K562 (cell line): Measurements from ENCODE around the gene TMED10. TPM values are rescaled to one million over a fixed set of nuclear protein-coding genes. Genes with fewer than 3 reads are reported as not detected.

Experiments
- ATAC-seq: fragments of 200-7000 bp; cut with Tn5 transposase; 3 replicates; pipeline ENCODE4 v1.9.1; 2020; ENCODE audit warnings: moderate library complexity
- BruUV-seq: library from RNA; stranded (reverse); fragments of 400-500 nt; replicated peaks from 2 replicates; lab custom pipeline; 2021; lab: Mats Ljungman, UMichigan
- CTCF ChIA-PET: fragments of 300-600 bp; formaldehyde crosslinking; extraction: SDS; loops from one replicate; lab custom pipeline; 2021; ENCODE audit warnings: low intra/inter-chr PET ratio; lab: Yijun Ruan, JAX
- POLR2A ChIA-PET: fragments of 300-600, 350-650 bp; sonication (Branson Sonifier 250); formaldehyde crosslinking; extraction: SDS; loops from one replicate; lab custom pipeline; 2021; ENCODE audit warnings: antibody characterized with exemption, inconsistent platforms; lab: Yijun Ruan, JAX
- DNase-seq, 4 experiments: peaks; one replicate each; pipeline versions ENCODE4 v3.0.0 to v3.0.0-alpha.2; 2011 to 2018; ENCODE audit warnings: low spot score in 3 of 4, mixed read lengths in 3 of 4; ENCODE audit errors: extremely low read depth in 1 of 4
- FAIRE-seq: peaks from 2 replicates; lab custom pipeline; 2011; peaks lifted over from hg19 to GRCh38; lab: Jason Lieb, UNC
- H2AFZ ChIP-seq: 2 replicates; pipeline ENCODE4 v1.6.0; 2011; ENCODE audit warnings: low read depth, low read length, control low read depth, inconsistent platforms
- H3K27ac ChIP-seq: fragments of 200-600 bp; 3 replicates; pipeline ENCODE4 v1.8.0; 2011; ENCODE audit warnings: low read depth, mild to moderate bottlenecking, control low read depth, inconsistent platforms, low read length, moderate library complexity, mixed read lengths; ENCODE audit errors: extremely low read depth
- H3K27me3 ChIP-seq, 2 experiments: fragments of 300-600 bp in 1 of 2; 2 replicates in 1 of 2; 3 replicates in 1 of 2; pipeline versions ENCODE4 v1.6.0 to v1.8.0; 2011; ENCODE audit warnings: inconsistent platforms in 2 of 2, low read length in 2 of 2, mild to moderate bottlenecking in 1 of 2, mixed read lengths in 1 of 2, moderate library complexity in 1 of 2; ENCODE audit not compliant: control insufficient read depth in 2 of 2, insufficient read depth in 2 of 2
- H3K36me3 ChIP-seq: fragments of 300-600 bp; 3 replicates; pipeline ENCODE4 v1.8.0; 2011; ENCODE audit warnings: mild to moderate bottlenecking, low read length, inconsistent platforms; ENCODE audit not compliant: control insufficient read depth, insufficient read depth
- H3K4me1 ChIP-seq, 2 experiments: fragments of 200-600 bp in 1 of 2; replicated peaks in 1 of 2; 2 replicates in 1 of 2; 3 replicates in 1 of 2; pipeline versions ENCODE4 v1.5.1 to v1.8.0; 2011; ENCODE audit warnings: inconsistent platforms in 2 of 2, low read length in 2 of 2, mild to moderate bottlenecking in 1 of 2, mixed read lengths in 1 of 2, moderate library complexity in 1 of 2; ENCODE audit not compliant: control insufficient read depth in 2 of 2, insufficient read depth in 2 of 2
- H3K4me2 ChIP-seq: 2 replicates; pipeline ENCODE4 v1.6.1; 2011; ENCODE audit warnings: low read length, control low read depth, inconsistent platforms, mixed read lengths; ENCODE audit not compliant: insufficient read depth
- H3K4me3 ChIP-seq: fragments of 200-600 bp; sonication (generic), shearing (Covaris generic); 2 replicates; pipeline ENCODE4 v1.5.1; 2016; ENCODE audit warnings: control low read depth, inconsistent platforms
- H3K79me2 ChIP-seq: fragments of 200-600 bp; 3 replicates; pipeline ENCODE4 v1.8.0; 2011; ENCODE audit warnings: low read length, inconsistent platforms; ENCODE audit not compliant: control insufficient read depth, insufficient read depth
- H3K9ac ChIP-seq, 2 experiments: 2 replicates each; pipeline versions ENCODE4 v1.6.0 to v1.6.1; 2011; ENCODE audit warnings: low read depth in 2 of 2, low read length in 2 of 2, control low read depth in 1 of 2, inconsistent platforms in 1 of 2, mild to moderate bottlenecking in 1 of 2, mixed read lengths in 1 of 2; ENCODE audit not compliant: insufficient read depth in 1 of 2
- H3K9me1 ChIP-seq: one replicate; pipeline ENCODE4 v1.6.0; 2011; ENCODE audit warnings: inconsistent platforms, mild to moderate bottlenecking, low read length, moderate library complexity; ENCODE audit not compliant: control insufficient read depth, insufficient read depth
- H3K9me3 ChIP-seq: replicated peaks from 2 replicates; pipeline ENCODE4 v1.5.1; 2011; ENCODE audit warnings: low read depth, low read length, inconsistent platforms; ENCODE audit not compliant: control insufficient read depth, insufficient read depth
- H4K20me1 ChIP-seq: replicated peaks from 2 replicates; pipeline ENCODE4 v1.6.1; 2011; ENCODE audit warnings: low read length, inconsistent platforms, mixed read lengths; ENCODE audit not compliant: control insufficient read depth, insufficient read depth
- CBX3 ChIP-seq, 2 experiments: IDR thresholded peaks; 1 replicate in 1 of 2; 2 replicates in 1 of 2; pipeline ENCODE4 v1.6.1; 2012; ENCODE audit warnings: inconsistent platforms in 2 of 2, low read length in 2 of 2, borderline replicate concordance in 1 of 2, control low read depth in 1 of 2
- SRSF9 ChIP-seq: fragments of 200-400 bp; formaldehyde crosslinking; IDR thresholded peaks from 2 replicates; pipeline ENCODE4 v1.6.1; 2017; ENCODE audit warnings: low read depth, low read length, borderline replicate concordance
- ZFP36 ChIP-seq: fragments of 150-350 bp; IDR thresholded peaks from 2 replicates; pipeline ENCODE4 v1.6.1; 2018; ENCODE audit warnings: low read length, low read depth; ENCODE audit not compliant: partially characterized antibody
- ZNF143 ChIP-seq: sonication (generic); formaldehyde crosslinking; IDR thresholded peaks from 2 replicates; pipeline ENCODE4 v1.9.0; 2022; ENCODE audit warnings: mild to moderate bottlenecking, missing genetic modification reagents
- ZSCAN29 ChIP-seq: fragments of 450-650 bp; IDR thresholded peaks from 2 replicates; pipeline ENCODE4 v1.6.1; 2017
- WGBS: fragments of 100-300 bp; shearing (Covaris generic); methylation state at CpG from one replicate; pipeline ENCODE4 v1.1.6; 2016; ENCODE audit warnings: low coverage, mixed read lengths; ENCODE audit not compliant: insufficient coverage; ENCODE audit errors: missing lambda C conversion rate; 5-methylcytosine and 5-hydroxymethylcytosine counted together
- in situ Hi-C: fragments of 300-500 bp; cut with MboI; formaldehyde crosslinking; loops from 4 replicates; pipeline ENCODE4 v1.15.0; 2018; ENCODE audit warnings: inconsistent platforms, mixed read lengths
- intact Hi-C: fragments of 100-400 bp; cut with micrococcal nuclease; formaldehyde crosslinking; loops from 2 replicates; pipeline ENCODE4 v1.14.2; 2022
- polyA plus RNA-seq, 8 experiments: library from polyadenylated mRNA; depleted of rRNA in 4 of 8; stranded (reverse) in 5 of 8; unstranded in 3 of 8; fragments of >200 nt; fragmentation: Nextera tagmentation in 2 of 8; fragmentation: Illumina TruSeq in 1 of 8; extraction: Ambion mirVana in 2 of 8; extraction: Trizol in 1 of 8; gene quantifications; 2 replicates each; pipeline versions ENCODE4 v1.2.1 to v1.2.3, GENCODE V29; 2011 to 2014; ENCODE audit warnings: inconsistent platforms in 1 of 8, missing spikeins in 1 of 8
- total RNA-seq, 7 experiments: library from RNA; depleted of rRNA in 6 of 7; stranded (reverse); fragments of >200 nt in 6 of 7; fragmentation: Illumina TruSeq in 2 of 7; extraction: Trizol in 2 of 7; gene quantifications; 2 replicates each; pipeline versions ENCODE4 v1.2.1 to v1.2.3, GENCODE V29; 2011 to 2021; ENCODE audit warnings: low replicate concordance in 1 of 7
- TF ChIP-seq, protein P1 (sequence below): sonication (generic); formaldehyde crosslinking; IDR thresholded peaks from 2 replicates; pipeline ENCODE4 v1.8.0; 2022; ENCODE audit warnings: missing genetic modification reagents, mild to moderate bottlenecking, borderline replicate concordance
- TF ChIP-seq, protein P2 (sequence below): sonication (generic); formaldehyde crosslinking; IDR thresholded peaks from 2 replicates; pipeline ENCODE4 v1.9.0; 2022; ENCODE audit warnings: mild to moderate bottlenecking, missing genetic modification reagents
- TF ChIP-seq, protein P3 (sequence below): fragments of 250-450 bp; sonication (Bioruptor Pico); IDR thresholded peaks from 2 replicates; pipeline ENCODE4 v1.8.0; 2022; ENCODE audit warnings: moderate library complexity, mild to moderate bottlenecking, inconsistent platforms
- TF ChIP-seq, protein P4 (sequence below): sonication (generic); formaldehyde crosslinking; IDR thresholded peaks from 2 replicates; pipeline ENCODE4 v1.8.0; 2022; ENCODE audit warnings: missing genetic modification reagents, mild to moderate bottlenecking, moderate library complexity, borderline replicate concordance
- TF ChIP-seq, protein P5 (sequence below): fragments of 450-650 bp; IDR thresholded peaks from 2 replicates; pipeline ENCODE4 v1.6.1; 2016
- TF ChIP-seq, protein P6 (sequence below), 2 experiments: fragments of 450-650 bp in 1 of 2; sonication (generic) in 1 of 2; formaldehyde crosslinking in 1 of 2; IDR thresholded peaks in 1 of 2; conservative IDR thresholded peaks in 1 of 2; 2 replicates each; pipeline versions ENCODE4 v1.6.1 to v1.8.1; 2016 to 2023; ENCODE audit warnings: mild to moderate bottlenecking in 2 of 2, moderate library complexity in 2 of 2, inconsistent platforms in 1 of 2, missing genetic modification reagents in 1 of 2
- TF ChIP-seq, protein P7 (sequence below): sonication (generic); formaldehyde crosslinking; IDR thresholded peaks from 2 replicates; pipeline ENCODE4 v1.8.1; 2023; ENCODE audit warnings: mild to moderate bottlenecking, missing genetic modification reagents

The TMED10 gene
- total and polyA plus RNA-seq, 9 of the 15 experiments (the other 6 are each of a cell fraction or from before 2014, with no cell fraction given), result 62.2 to 233 (median 124) TPM

DNA sequence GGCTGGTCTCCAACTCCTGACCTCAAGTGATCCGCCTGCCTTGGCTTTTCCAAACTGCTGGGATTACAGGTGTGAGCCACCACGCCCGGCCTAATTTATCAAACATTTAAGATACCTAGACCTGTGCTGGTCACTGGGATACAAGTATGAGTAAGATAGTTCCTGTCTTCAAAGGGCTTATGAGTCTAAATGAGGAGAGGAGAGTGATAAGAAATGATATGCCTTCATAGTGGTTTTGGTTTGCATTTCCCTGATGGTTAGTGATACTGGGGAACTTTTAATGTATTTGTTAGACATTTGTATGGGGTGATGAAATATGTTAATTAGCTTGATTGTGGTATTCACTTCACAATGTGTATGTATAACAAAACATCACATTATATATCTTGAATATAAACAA, 21.2 kb downstream of the TMED10 start:
- 77% methylated on average over 3 of the region's 3 CpGs for WGBS
- no peaks in the 10 kb centered on the region for H3K27me3 ChIP-seq
- no peak overlapping the region for H3K4me2 ChIP-seq
- ChIA-PET CTCF (no interaction called here), POLR2A (interaction anchor here (0.7 kb wide), 1 partner anchor 294 kb away, joined by 3 read pairs; no protein-coding TSS in a partner anchor)
- no peak overlapping the region for H3K27ac ChIP-seq
- no peak overlapping the region for H2AFZ ChIP-seq
- TF ChIP-seq, protein P1, sequence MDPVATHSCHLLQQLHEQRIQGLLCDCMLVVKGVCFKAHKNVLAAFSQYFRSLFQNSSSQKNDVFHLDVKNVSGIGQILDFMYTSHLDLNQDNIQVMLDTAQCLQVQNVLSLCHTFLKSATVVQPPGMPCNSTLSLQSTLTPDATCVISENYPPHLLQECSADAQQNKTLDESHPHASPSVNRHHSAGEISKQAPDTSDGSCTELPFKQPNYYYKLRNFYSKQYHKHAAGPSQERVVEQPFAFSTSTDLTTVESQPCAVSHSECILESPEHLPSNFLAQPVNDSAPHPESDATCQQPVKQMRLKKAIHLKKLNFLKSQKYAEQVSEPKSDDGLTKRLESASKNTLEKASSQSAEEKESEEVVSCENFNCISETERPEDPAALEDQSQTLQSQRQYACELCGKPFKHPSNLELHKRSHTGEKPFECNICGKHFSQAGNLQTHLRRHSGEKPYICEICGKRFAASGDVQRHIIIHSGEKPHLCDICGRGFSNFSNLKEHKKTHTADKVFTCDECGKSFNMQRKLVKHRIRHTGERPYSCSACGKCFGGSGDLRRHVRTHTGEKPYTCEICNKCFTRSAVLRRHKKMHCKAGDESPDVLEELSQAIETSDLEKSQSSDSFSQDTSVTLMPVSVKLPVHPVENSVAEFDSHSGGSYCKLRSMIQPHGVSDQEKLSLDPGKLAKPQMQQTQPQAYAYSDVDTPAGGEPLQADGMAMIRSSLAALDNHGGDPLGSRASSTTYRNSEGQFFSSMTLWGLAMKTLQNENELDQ (CRISPR knock-in tag), result no peak
- TF ChIP-seq, protein P2, sequence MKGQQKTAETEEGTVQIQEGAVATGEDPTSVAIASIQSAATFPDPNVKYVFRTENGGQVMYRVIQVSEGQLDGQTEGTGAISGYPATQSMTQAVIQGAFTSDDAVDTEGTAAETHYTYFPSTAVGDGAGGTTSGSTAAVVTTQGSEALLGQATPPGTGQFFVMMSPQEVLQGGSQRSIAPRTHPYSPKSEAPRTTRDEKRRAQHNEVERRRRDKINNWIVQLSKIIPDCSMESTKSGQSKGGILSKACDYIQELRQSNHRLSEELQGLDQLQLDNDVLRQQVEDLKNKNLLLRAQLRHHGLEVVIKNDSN, result no peak
- TF ChIP-seq, protein P3, sequence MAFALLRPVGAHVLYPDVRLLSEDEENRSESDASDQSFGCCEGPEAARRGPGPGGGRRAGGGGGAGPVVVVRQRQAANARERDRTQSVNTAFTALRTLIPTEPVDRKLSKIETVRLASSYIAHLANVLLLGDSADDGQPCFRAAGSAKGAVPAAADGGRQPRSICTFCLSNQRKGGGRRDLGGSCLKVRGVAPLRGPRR (CRISPR knock-in tag), result no peak
- TF ChIP-seq ZFP36 (no peak), CBX3 (IDR thresholded peaks at IDR 0.05; ENCODE audit: borderline replicate concordance in 1 of 2, low read length in 2 of 2) (no peak), SRSF9 (no peak), ZSCAN29 (no peak), ZNF143 (no peak)
- TF ChIP-seq, protein P4, sequence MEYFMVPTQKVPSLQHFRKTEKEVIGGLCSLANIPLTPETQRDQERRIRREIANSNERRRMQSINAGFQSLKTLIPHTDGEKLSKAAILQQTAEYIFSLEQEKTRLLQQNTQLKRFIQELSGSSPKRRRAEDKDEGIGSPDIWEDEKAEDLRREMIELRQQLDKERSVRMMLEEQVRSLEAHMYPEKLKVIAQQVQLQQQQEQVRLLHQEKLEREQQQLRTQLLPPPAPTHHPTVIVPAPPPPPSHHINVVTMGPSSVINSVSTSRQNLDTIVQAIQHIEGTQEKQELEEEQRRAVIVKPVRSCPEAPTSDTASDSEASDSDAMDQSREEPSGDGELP (CRISPR knock-in tag), result no peak
- TF ChIP-seq, protein P5, sequence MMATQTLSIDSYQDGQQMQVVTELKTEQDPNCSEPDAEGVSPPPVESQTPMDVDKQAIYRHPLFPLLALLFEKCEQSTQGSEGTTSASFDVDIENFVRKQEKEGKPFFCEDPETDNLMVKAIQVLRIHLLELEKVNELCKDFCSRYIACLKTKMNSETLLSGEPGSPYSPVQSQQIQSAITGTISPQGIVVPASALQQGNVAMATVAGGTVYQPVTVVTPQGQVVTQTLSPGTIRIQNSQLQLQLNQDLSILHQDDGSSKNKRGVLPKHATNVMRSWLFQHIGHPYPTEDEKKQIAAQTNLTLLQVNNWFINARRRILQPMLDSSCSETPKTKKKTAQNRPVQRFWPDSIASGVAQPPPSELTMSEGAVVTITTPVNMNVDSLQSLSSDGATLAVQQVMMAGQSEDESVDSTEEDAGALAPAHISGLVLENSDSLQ, result no peak
- TF ChIP-seq, protein P6, sequence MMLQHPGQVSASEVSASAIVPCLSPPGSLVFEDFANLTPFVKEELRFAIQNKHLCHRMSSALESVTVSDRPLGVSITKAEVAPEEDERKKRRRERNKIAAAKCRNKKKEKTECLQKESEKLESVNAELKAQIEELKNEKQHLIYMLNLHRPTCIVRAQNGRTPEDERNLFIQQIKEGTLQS (IDR thresholded peaks at IDR 0.05), result no peak
- TF ChIP-seq, protein P6 (CRISPR knock-in tag; conservative IDR thresholded peaks at IDR 0.05), result no peak
- TF ChIP-seq, protein P7, sequence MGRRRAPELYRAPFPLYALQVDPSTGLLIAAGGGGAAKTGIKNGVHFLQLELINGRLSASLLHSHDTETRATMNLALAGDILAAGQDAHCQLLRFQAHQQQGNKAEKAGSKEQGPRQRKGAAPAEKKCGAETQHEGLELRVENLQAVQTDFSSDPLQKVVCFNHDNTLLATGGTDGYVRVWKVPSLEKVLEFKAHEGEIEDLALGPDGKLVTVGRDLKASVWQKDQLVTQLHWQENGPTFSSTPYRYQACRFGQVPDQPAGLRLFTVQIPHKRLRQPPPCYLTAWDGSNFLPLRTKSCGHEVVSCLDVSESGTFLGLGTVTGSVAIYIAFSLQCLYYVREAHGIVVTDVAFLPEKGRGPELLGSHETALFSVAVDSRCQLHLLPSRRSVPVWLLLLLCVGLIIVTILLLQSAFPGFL (CRISPR knock-in tag), result no peak
- in situ Hi-C loops (no loop called here), intact Hi-C loops (no loop called here)
- H3K9me1 ChIP-seq, result no peaks in the 10 kb centered on the region
- no peaks in the 10 kb centered on the region; a peak in 2 of 5 replicates for H3K4me1 ChIP-seq
- FAIRE-seq (no peak), ATAC-seq (no peak), DNase-seq (no peak)
- H3K79me2 ChIP-seq, result peaks cover 36% of the 10 kb centered on the region
- H3K36me3 ChIP-seq, result peaks cover 17% of the 10 kb centered on the region; the same call in 2 of the 3 replicates
- no peaks in the 10 kb centered on the region; the same call in 1 of the 2 replicates for H4K20me1 ChIP-seq
- no peak overlapping the region for H3K9ac ChIP-seq
- H3K4me3 ChIP-seq, result no peak overlapping the region
- BruUV-seq, result no TSS peak
- H3K9me3 ChIP-seq, result no peaks in the 10 kb centered on the region
